NCI-H524 (cell line): ENCODE measurements around the gene HMCES.
A peak's percentile ranks its signal among the peaks of the same experiment; 100 is the strongest.
"Not testable (repeated sequence)": the region's sequence is repeated elsewhere in the genome, so short reads cannot be mapped to it uniquely, and the experiment has no call there.

Experiments used
- DNase-seq, 2 experiments: peaks; one replicate each; lab custom pipeline; 2025; lab: John Stamatoyannopoulos, UW

The HMCES gene

GRCh38 chr3:129259612-129260477 is 18.8 kb upstream of the HMCES start:
- DNase-seq: no peak

GRCh38 chr3:129260606-129261005 is 18.1 kb upstream of the HMCES start:
- no peak for DNase-seq

DNA sequence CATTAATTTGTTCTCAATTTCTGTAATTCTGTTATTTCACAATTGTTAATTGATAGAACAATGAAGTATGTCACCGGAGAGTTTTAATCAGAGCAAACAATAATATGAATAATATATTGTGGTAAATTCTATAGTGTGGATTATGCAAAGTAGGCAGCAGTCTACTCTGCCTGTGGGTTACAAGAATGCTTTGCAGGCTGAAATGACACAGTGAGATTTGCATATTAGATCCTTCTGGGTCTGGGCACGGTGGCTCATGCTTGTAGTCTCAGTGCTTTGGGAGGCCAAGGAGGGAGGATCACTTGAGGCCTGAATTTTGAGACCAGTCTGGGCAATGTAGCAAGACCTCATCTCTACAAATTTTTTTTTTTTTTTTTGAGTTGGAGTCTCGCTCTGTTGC is 16.8 kb upstream of the HMCES start:
- DNase-seq: no peak

DNA sequence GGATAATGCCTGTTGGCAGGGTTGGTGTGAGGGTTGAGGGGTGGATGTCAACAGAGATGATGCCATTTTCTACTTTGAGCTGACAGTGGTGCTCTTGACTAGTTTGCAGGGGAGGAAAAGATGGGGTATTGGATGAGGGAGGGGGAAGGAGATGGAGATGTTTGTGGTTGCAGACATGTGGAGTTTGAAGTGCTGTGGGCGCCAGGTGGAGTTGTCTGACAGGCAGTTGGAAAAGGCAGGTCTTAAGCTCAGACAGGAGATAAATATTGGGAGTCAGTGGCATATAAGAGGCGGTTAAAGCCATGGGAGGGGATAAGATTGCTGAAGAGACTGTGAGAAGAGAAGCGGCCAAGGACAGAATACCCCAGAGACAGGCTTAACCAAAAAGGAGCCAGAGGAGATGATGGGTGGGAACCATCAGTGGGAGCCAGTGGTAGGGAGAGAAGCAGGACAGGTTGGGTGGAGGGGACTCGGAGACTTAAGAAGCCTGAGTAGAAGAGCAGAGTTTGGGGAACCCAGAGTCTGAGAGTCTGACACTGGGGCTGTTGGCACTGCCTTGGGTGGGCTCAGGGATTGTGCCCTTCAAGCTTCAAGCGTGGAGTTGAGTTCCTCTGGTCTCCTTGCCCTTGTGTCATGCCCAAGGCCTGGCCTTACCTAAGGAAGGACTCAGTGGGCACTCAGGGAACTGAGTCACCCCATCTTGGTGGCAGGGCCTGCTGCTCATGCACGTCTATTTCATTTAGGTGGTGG is 15.3 kb upstream of the HMCES start:
- no peak for DNase-seq

GRCh38 chr3:129264994-129265393 is 13.7 kb upstream of the HMCES start:
- not testable (repeated sequence) for DNase-seq

DNA sequence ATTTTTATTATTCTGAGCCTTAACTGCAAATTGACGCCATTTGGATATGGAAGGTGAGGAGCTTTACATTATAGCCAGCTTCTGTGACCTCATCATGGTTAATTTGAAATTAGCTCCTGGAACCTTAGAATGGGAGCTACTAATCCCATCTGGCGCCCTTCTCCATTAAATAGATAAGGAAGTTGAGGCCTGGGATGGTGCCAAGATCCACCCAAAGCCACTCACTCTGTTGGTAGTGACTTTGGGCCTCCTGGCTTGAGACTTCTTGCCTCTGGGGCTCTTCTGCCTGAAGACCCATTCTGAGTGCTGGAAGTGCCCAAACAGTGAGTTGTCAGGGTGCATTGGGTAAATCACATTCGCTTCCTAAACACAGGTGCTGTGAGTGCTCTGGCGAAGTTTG is 12.0 kb upstream of the HMCES start:
- no peak for DNase-seq

DNA sequence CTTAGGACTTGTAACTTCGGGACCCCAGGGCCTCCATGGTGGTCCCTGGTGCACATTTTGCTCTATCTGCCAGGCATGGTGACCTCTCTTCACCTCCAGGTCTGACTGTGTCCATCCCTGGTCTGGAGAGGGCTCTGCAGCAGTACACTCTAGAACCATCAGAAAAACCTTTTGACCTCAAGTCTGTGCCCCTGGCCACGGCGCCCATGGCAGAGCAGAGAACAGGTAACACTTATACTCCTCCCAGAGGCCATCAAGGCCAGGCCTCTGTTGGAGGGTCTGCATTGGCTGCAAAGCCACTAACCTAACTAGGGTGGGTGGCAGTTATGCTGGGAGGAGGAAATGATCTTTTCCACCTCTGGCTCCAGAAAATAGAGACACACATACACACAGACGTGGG is 10.3 kb upstream of the HMCES start:
- DNase-seq: no peak

GRCh38 chr3:129271674-129272073 is 7.0 kb upstream of the HMCES start:
- no peak for DNase-seq

DNA sequence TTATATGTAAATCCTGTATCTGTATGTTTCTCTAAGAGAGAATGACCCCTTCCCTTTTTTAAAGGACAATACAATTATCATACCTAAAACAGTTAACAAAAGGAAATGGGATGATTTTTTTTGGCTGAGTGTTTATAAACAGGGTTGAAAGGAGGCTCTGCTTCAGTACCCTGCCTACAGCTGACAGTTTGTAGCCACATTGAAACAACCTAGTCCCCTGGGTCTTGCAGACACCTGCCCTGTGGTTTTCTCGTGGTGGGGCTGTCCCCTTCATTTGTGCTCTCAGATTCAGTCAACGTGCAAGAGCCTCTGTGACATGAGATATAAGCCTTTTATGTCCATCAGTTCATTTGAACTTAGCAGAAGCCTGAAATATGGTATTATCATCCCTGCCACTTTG is 2.3 kb upstream of the HMCES start:
- no peak for DNase-seq

DNA sequence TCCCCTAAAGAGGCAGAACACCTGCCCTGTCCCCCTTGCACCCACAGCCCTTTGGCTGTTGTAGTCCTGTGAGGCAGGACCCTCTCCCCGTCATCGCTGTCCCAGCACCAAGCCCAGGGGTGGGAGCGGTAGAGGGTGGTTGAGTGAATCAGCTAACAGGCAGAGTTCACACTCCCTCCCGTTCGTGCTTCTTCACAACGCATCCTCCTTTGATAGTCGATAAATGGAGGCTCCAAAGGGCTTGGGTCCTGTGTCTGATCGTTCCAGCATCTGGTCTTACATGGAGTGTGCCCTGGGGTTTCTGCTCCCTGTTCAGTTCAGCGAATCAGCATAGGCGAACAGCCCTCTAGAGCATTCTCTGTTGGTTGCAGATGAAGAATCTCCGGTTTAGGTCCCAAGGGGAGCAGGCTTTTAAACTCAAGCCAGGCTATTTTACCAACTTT is 820 bp upstream of the HMCES start:
- peak in 1 of 2 experiments; percentile 32 for DNase-seq

DNA sequence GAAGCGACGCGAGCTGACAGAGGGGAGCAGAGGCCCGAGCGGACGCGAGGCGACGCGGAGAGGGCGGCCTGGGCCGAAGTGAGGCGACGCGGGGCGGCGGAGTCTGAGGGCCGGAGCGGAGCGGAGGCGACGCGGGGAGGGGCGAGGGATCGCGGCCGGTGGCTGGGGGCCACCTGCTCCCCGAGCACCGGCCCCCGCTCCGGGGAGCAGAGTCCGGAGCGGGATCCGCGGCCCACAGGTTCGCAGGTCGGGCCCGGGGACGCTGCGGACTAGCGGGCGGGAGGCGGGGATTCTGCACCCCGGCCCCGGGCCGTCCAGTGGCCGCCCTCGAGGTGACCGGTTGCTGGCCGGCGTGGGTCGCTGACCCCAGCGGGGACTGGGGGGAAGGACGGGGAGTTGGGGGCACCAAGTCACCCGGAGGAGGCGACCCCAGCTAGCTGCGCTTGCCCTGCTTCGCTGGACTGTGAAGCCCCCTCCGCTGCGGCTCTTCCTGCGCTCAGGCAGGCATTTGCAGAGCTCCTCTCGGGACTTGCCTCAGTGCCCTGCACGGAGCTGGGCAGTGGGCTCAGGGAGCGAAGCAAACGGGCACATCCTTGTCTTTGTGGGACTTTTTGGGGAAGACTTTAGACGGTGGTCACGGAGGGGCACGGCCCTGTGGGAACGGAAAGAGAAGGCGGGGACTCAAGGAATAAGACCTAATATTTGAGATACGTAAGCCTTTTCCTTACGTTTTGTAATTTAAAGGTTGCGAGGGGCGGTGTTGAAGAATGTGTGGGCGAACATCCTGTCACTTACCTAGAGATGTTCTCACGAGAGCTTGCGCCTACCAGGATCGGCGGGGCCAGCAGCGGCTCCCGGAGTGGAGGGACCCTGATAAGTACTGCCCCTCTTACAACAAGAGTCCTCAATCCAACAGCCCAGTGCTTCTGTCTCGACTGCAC is 566 bp downstream of the HMCES start:
- DNase-seq: peak; percentile 38 to 58

GRCh38 chr3:129280183-129280582 is 1.5 kb downstream of the HMCES start:
- no peak for DNase-seq

DNA sequence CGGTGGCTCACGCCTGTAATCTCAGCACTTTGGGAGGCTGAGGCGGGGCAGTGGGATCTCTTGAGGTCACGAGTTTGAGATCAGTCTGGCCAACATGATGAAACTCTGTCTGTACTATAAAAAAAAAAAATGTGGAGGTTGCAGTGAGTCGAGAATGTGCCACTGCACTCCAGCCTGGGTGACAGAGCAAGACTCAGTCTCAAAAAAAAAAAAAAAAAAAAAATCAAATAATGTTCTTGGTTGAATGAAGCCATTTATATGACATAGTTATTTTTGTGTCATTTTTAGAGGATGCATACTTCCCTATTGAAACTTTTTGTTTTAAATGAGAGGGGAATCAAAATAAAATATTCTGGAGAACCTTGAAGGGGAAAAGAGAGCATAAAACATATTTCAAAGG is 3.1 kb downstream of the HMCES start:
- DNase-seq: no peak

- no peak for DNase-seq
Observed at GRCh38 chr3:129282727-129283327, 4.2 kb downstream of the HMCES start.

GRCh38 chr3:129286081-129286480 is 7.4 kb downstream of the HMCES start:
- peak; percentile 99 to 100 for DNase-seq

GRCh38 chr3:129288446-129288845 is 9.8 kb downstream of the HMCES start:
- DNase-seq: no peak

GRCh38 chr3:129289201-129289921 is 10.7 kb downstream of the HMCES start:
- no peak for DNase-seq

DNA sequence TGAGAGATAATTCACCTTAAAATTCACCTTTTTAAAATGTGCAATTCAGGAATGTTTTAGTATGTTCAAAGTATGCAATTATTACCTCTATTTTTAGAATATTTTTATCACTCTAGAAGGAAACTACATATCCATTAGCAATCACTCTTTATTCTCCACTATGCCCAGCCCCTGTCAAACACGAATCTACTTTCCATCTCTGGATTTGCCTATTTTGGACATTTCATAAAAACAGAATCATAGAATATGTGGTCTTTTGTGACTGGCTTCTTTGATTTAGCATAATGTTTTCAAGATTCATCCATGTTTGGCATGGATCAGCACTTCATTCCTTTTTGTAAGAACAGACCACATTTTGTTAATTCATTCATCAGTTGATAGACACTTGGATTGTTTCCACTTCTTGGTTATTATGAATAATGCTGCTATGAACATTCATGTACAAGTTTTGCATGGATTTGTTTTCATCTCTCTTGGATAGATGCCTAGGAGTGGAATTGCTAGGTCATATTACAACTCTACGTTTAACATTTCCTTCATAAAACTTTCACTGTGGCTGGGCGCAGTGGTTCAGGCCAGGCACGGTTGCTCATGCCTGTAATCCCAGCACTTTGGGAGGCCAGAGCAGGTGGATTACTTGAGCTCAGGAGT is 12.7 kb downstream of the HMCES start:
- no peak for DNase-seq

DNA sequence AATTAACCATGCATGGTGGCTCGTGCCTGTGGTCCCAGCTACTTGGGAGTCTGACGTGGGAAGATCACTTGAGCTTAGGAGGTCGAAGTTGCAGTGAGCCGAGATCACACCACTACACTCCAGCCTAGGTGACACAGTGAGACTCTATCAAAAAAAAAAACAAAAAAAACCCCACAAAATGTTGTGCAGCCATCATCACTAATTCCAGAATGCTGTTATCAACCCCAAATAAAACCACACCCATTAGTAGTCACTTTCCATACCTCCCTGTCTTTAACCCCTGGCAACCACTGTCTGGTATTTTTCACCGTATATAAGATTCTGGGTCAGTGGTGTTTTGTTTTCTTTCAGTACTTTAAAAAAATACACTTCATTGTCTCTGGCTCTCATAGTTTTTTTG is 16.6 kb downstream of the HMCES start:
- no peak for DNase-seq

DNA sequence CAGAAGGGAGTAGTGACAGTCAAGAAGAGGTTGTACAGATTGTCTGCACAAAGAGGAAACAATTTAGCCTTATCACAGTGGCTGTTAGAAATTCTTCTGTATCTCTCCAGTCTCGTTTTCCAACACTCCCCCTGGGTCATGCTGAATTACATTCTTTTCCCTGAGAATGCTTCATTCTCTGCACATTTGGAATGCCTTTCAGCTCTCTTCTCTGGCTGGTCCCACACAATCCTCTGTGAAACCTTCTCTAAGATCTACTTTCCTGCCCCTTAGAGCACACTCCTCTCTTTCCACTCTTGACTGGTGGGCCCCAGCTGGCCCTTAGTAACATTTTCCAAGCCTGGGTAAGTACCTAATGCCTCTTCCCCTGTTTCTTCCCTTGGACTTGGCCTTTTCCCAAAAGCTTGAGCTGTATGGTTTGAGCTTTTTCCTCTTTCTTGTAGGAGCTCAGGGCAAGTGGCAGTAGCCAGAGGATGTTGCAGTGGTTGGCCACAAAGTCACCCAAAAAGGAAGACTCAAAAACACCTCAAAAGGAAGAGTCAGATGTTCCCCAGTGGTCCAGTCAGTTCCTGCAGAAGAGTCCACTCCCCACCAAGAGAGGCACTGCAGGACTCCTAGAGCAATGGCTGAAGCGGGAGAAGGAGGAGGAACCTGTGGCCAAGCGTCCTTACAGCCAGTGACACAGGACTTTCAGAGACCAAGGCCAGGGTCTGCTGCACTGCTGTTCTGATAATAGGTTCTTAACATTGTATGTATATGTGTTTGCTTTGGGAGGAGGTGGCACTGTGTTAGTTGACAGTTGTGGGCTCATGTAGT is 25.7 kb downstream of the HMCES start:
- no peak for DNase-seq
